Measurements from ENCODE around the gene THAP9. TPM values are rescaled to one million over a fixed set of nuclear protein-coding genes. Genes with fewer than 3 reads are reported as not detected.

The THAP9 gene
- total RNA-seq, 2 experiments from 2014 or later = 3.8 to 4.3 TPM

GRCh38 chr4:82957045-82957444, 56.5 kb downstream of the THAP9 start:
- ChIA-PET POLR2A (no interaction called here), CTCF (no interaction called here)
- TF ChIP-seq CTCF (IDR thresholded peaks at IDR 0.05) = no peak
- Mint-ChIP-seq H3K9me3 (no peaks in the 10 kb centered on the region), H3K36me3 (ENCODE audit: low read depth) (peaks cover 48% of the 10 kb centered on the region), H3K4me3 (no peak overlapping the region), H3K27me3 (no peaks in the 10 kb centered on the region), H3K4me1 (ENCODE audit: low read depth) (peaks cover 14% of the 10 kb centered on the region), H3K27ac (no peak overlapping the region)
- ATAC-seq (ENCODE audit: poor library complexity) (no peak), DNase-seq (no peak)
- Histone ChIP-seq H3K27me3 (ENCODE audit: control insufficient read depth in 1 of 2, insufficient read depth in 2 of 2, low read length in 2 of 2) (no peaks in the 10 kb centered on the region), H3K27ac (ENCODE audit: low read depth in 1 of 2, low read length in 2 of 2) (no peak overlapping the region), H3K4me3 (ENCODE audit: low read length) (no peak overlapping the region), H3K36me3 (ENCODE audit: insufficient read depth, low read length) (peaks cover 10% of the 10 kb centered on the region), H3K9me3 (ENCODE audit: control insufficient read depth in 1 of 2, insufficient read depth in 1 of 2, low read length in 2 of 2) (no peaks in the 10 kb centered on the region), H3K4me1 (ENCODE audit: insufficient read depth, low read length) (no peaks in the 10 kb centered on the region)
- intact Hi-C loops (cut with DNase I, micrococcal nuclease) = no loop called here

- ATAC-seq (ENCODE audit: poor library complexity) (no peak), DNase-seq (no peak)
- Mint-ChIP-seq H3K9me3 (no peaks in the 10 kb centered on the region), H3K27ac (no peak overlapping the region), H3K36me3 (ENCODE audit: low read depth) (peaks cover 81% of the 10 kb centered on the region), H3K27me3 (no peaks in the 10 kb centered on the region), H3K4me1 (ENCODE audit: low read depth) (no peaks in the 10 kb centered on the region), H3K4me3 (no peak overlapping the region)
- no peaks in the 10 kb centered on the region for H3K27me3 ChIP-seq (ENCODE audit: control insufficient read depth in 1 of 2, insufficient read depth in 2 of 2, low read length in 2 of 2)
- ChIA-PET POLR2A (no interaction called here), CTCF (no interaction called here)
- H3K9me3 ChIP-seq (ENCODE audit: control insufficient read depth in 1 of 2, insufficient read depth in 1 of 2, low read length in 2 of 2) = no peaks in the 10 kb centered on the region
- intact Hi-C loops (cut with DNase I, micrococcal nuclease) = no loop called here
- TF ChIP-seq CTCF (IDR thresholded peaks at IDR 0.05) = no peak
- H3K27ac ChIP-seq (ENCODE audit: low read depth in 1 of 2, low read length in 2 of 2) = no peak overlapping the region
- no peaks in the 10 kb centered on the region for H3K4me1 ChIP-seq (ENCODE audit: insufficient read depth, low read length)
- peaks cover 43% of the 10 kb centered on the region for H3K36me3 ChIP-seq (ENCODE audit: insufficient read depth, low read length)
- H3K4me3 ChIP-seq (ENCODE audit: low read length) = no peak overlapping the region
Measured at GRCh38 chr4:82965763-82966162, 65.2 kb downstream of the THAP9 start.

- Histone ChIP-seq H3K27me3 (ENCODE audit: control insufficient read depth in 1 of 2, insufficient read depth in 2 of 2, low read length in 2 of 2) (no peaks in the 10 kb centered on the region), H3K4me3 (ENCODE audit: low read length) (no peak overlapping the region), H3K9me3 (ENCODE audit: control insufficient read depth in 1 of 2, insufficient read depth in 1 of 2, low read length in 2 of 2) (no peaks in the 10 kb centered on the region), H3K4me1 (ENCODE audit: insufficient read depth, low read length) (no peaks in the 10 kb centered on the region), H3K27ac (ENCODE audit: low read depth in 1 of 2, low read length in 2 of 2) (no peak overlapping the region), H3K36me3 (ENCODE audit: insufficient read depth, low read length) (peaks cover 38% of the 10 kb centered on the region)
- H3K4me3 Mint-ChIP-seq = no peak overlapping the region
- no peak for TF ChIP-seq CTCF (IDR thresholded peaks at IDR 0.05)
- intact Hi-C loops (cut with DNase I, micrococcal nuclease) = no loop called here
- H3K9me3 Mint-ChIP-seq = no peaks in the 10 kb centered on the region
- no peak for ATAC-seq (ENCODE audit: poor library complexity)
- ChIA-PET POLR2A (no interaction called here), CTCF (no interaction called here)
- H3K27ac Mint-ChIP-seq = no peak overlapping the region
- H3K27me3 Mint-ChIP-seq = no peaks in the 10 kb centered on the region
- no peak for DNase-seq
- H3K4me1 Mint-ChIP-seq (ENCODE audit: low read depth) = no peaks in the 10 kb centered on the region
- H3K36me3 Mint-ChIP-seq (ENCODE audit: low read depth) = peaks cover 75% of the 10 kb centered on the region
Measured at GRCh38 chr4:82968972-82969371, 68.4 kb downstream of the THAP9 start.
